ENCODE measurements around the gene BNIPL. TPM values are rescaled to one million over a fixed set of nuclear protein-coding genes. Genes with fewer than 3 reads are reported as not detected.

Gene BNIPL
- total and polyA plus RNA-seq, 2 of the 4 experiments (the other 2 are of a cell fraction), result under 0.01 to 0.38 TPM

DNA sequence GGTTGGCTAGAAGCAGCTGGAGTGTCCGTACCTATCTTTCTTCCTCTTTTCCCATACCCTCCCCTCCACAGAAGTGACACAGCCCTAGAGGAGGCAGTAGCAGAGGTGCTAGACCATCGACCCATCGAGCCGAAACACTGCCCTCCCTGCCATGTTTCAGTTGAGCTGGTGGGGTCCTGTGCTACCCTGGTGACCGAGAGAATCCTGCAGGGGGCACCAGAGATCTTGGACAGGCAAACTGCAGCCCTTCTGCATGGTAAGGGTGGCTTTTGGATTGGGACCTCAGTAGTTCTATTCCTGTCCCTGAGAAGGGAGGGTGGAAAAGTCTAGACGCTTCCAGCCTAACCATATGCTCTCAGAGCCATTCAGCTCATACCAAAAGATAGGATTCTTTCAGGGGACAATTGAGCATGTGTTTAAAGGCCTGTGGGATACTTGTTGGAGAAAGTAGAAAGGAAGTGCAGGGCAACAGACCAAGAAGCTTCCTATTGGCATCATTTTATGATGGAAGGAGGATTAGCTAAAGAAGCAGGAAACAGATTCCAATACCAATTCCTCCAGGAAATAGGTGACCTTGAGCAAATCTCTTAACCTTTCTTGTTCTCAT, 11.7 kb upstream of the BNIPL start:
- no peak overlapping the region for H3K4ac ChIP-seq (ENCODE audit: low read depth, low read length)
- no peak overlapping the region; the same call in 1 of the 2 replicates for H2AK5ac ChIP-seq (ENCODE audit: low read depth, low read length)
- H2AFZ ChIP-seq (replicated peaks; ENCODE audit: low read length, poor library complexity), result peak overlapping the region; percentile 79
- ChIA-PET POLR2A (ENCODE audit: unreplicated experiment) (interaction anchor here (0.5 kb wide), 1 partner anchor 33 kb away, joined by 6 read pairs; no protein-coding TSS in a partner anchor), CTCF (interaction anchor here (0.6 to 1.7 kb wide), 4 partner anchors 12 to 158 kb away, joined by 3 to 6 read pairs (median 3); partner anchors contain the start of genes BNIPL and MINDY1)
- H2AK9ac ChIP-seq (replicated peaks; ENCODE audit: low read depth, low read length, poor library complexity), result peak overlapping the region; percentile 72
- H2BK20ac ChIP-seq (ENCODE audit: low read depth, low read length), result no peak overlapping the region
- H2BK5ac ChIP-seq (ENCODE audit: low read depth, low read length, poor library complexity, severe bottlenecking), result no peak overlapping the region
- H3K23ac ChIP-seq (ENCODE audit: low read depth, low read length), result no peak overlapping the region
- H3K27me3 ChIP-seq (ENCODE audit: control insufficient read depth, insufficient read depth, low read length), result no peaks in the 10 kb centered on the region
- H3K9me1 ChIP-seq (ENCODE audit: insufficient read depth, low read length), result no peaks in the 10 kb centered on the region
- dilution Hi-C loops (cut with HindIII; ENCODE audit: low sequenced_read_pairs, unreplicated experiment), result no loop called here
- intact Hi-C loops (cut with micrococcal nuclease), result loop anchor here (2.0 kb wide), 1 partner anchor 132 kb away; the partner anchor contains the start of gene TNFAIP8L2
- 0 out of 4 replicates have a peak overlapping the region, but pooled peaks of 1 of the 2 experiments have one; percentile 13 for H4K8ac ChIP-seq (ENCODE audit: low read depth in 2 of 2, low read length in 2 of 2)
- peaks cover 11% of the 10 kb centered on the region; the same call in 1 of the 2 replicates for H3K36me3 ChIP-seq (ENCODE audit: control insufficient read depth, insufficient read depth, low read length)
- H4K5ac ChIP-seq (ENCODE audit: low read depth, low read length), result no peak overlapping the region
- no peak overlapping the region for H4K91ac ChIP-seq (ENCODE audit: insufficient read depth, low read depth, low read length)
- no peak overlapping the region for H2BK15ac ChIP-seq (ENCODE audit: low read depth, low read length)
- peak; percentile 95 for ATAC-seq (ENCODE audit: low read depth)
- H3K4me1 ChIP-seq (ENCODE audit: control insufficient read depth, insufficient read depth, low read length), result no peaks in the 10 kb centered on the region
- H2BK120ac ChIP-seq (ENCODE audit: low read depth, low read length), result no peak overlapping the region
- no peak overlapping the region for H3K27ac ChIP-seq (ENCODE audit: insufficient read depth, low read length)
- 60% methylated on average over 3 of the region's 6 CpGs; no CpG with 5 or more reads in 1 of the 2 experiments for WGBS, 2 experiments (ENCODE audit: extremely low coverage in 2 of 2, insufficient read length in 1 of 2)
- no TSS peak for BruUV-seq (replicated peaks)
- H3K9ac ChIP-seq (ENCODE audit: low read depth, low read length), result no peak overlapping the region
- no peak overlapping the region for H3K18ac ChIP-seq (ENCODE audit: low read depth, low read length)
- in situ Hi-C loops (cut with MboI; ENCODE audit: low sequenced_read_pairs), result no loop called here
- no peaks in the 10 kb centered on the region; the same call in 1 of the 2 replicates for H4K20me1 ChIP-seq (ENCODE audit: insufficient read depth, low read length)
- no peaks in the 10 kb centered on the region for H3K9me3 ChIP-seq (ENCODE audit: control insufficient read depth, insufficient read depth, low read length)
- peak; percentile 62 for DNase-seq
- no peak overlapping the region for H3K14ac ChIP-seq (replicated peaks; ENCODE audit: low read depth, low read length)
- no peak overlapping the region for H3K4me3 ChIP-seq (ENCODE audit: insufficient read depth, low read depth, low read length)
- H3K79me1 ChIP-seq (ENCODE audit: low read depth in 1 of 2, low read length in 2 of 2), result no peaks in the 10 kb centered on the region; a peak in 1 of 4 replicates
- H3K56ac ChIP-seq (ENCODE audit: extremely low read depth, insufficient read depth, low read length), result no peak overlapping the region
- H3K4me2 ChIP-seq (ENCODE audit: low read depth, low read length), result no peak overlapping the region
- TF ChIP-seq POLR2A (IDR thresholded peaks at IDR 0.05; ENCODE audit: low read depth, low read length) (no peak), MAFK (IDR thresholded peaks at IDR 0.05; ENCODE audit: low read depth, low read length) (no peak), MAZ (IDR thresholded peaks at IDR 0.05; ENCODE audit: borderline replicate concordance, low read depth, low read length) (no peak), NFE2L2 (IDR thresholded peaks at IDR 0.05; ENCODE audit: low read depth, low read length) (no peak), RAD21 (IDR thresholded peaks at IDR 0.05; ENCODE audit: low read length) (peak; percentile 79), SMC3 (IDR thresholded peaks at IDR 0.05; ENCODE audit: low read depth, low read length) (peak; percentile 67)
- TF ChIP-seq, protein P1, sequence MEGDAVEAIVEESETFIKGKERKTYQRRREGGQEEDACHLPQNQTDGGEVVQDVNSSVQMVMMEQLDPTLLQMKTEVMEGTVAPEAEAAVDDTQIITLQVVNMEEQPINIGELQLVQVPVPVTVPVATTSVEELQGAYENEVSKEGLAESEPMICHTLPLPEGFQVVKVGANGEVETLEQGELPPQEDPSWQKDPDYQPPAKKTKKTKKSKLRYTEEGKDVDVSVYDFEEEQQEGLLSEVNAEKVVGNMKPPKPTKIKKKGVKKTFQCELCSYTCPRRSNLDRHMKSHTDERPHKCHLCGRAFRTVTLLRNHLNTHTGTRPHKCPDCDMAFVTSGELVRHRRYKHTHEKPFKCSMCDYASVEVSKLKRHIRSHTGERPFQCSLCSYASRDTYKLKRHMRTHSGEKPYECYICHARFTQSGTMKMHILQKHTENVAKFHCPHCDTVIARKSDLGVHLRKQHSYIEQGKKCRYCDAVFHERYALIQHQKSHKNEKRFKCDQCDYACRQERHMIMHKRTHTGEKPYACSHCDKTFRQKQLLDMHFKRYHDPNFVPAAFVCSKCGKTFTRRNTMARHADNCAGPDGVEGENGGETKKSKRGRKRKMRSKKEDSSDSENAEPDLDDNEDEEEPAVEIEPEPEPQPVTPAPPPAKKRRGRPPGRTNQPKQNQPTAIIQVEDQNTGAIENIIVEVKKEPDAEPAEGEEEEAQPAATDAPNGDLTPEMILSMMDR (conservative IDR thresholded peaks at IDR 0.05; ENCODE audit: low read depth, low read length), result peak; percentile 71
